Measurements from ENCODE around the gene HIRIP3. TPM values are rescaled to one million over a fixed set of nuclear protein-coding genes. Genes with fewer than 3 reads are reported as not detected.

Gene HIRIP3
- total RNA-seq, 4 donors from 2014 or later, result 11.9 to 15.3 (median 14.2) TPM

DNA sequence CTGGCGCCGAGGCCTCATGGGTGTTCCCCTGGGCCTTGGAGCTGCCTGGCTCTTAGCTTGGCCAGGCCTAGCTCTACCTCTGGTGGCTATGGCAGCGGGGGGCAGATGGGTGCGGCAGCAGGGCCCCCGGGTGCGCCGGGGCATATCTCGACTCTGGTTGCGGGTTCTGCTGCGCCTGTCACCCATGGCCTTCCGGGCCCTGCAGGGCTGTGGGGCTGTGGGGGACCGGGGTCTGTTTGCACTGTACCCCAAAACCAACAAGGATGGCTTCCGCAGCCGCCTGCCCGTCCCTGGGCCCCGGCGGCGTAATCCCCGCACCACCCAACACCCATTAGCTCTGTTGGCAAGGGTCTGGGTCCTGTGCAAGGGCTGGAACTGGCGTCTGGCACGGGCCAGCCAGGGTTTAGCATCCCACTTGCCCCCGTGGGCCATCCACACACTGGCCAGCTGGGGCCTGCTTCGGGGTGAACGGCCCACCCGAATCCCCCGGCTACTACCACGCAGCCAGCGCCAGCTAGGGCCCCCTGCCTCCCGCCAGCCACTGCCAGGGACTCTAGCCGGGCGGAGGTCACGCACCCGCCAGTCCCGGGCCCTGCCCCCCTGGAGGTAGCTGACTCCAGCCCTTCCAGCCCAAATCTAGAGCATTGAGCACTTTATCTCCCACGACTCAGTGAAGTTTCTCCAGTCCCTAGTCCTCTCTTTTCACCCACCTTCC lies 7.9 kb downstream of the HIRIP3 start:
- TF ChIP-seq, protein P1, sequence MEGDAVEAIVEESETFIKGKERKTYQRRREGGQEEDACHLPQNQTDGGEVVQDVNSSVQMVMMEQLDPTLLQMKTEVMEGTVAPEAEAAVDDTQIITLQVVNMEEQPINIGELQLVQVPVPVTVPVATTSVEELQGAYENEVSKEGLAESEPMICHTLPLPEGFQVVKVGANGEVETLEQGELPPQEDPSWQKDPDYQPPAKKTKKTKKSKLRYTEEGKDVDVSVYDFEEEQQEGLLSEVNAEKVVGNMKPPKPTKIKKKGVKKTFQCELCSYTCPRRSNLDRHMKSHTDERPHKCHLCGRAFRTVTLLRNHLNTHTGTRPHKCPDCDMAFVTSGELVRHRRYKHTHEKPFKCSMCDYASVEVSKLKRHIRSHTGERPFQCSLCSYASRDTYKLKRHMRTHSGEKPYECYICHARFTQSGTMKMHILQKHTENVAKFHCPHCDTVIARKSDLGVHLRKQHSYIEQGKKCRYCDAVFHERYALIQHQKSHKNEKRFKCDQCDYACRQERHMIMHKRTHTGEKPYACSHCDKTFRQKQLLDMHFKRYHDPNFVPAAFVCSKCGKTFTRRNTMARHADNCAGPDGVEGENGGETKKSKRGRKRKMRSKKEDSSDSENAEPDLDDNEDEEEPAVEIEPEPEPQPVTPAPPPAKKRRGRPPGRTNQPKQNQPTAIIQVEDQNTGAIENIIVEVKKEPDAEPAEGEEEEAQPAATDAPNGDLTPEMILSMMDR (IDR thresholded peaks at IDR 0.05; ENCODE audit: low read depth), result no peak

DNA sequence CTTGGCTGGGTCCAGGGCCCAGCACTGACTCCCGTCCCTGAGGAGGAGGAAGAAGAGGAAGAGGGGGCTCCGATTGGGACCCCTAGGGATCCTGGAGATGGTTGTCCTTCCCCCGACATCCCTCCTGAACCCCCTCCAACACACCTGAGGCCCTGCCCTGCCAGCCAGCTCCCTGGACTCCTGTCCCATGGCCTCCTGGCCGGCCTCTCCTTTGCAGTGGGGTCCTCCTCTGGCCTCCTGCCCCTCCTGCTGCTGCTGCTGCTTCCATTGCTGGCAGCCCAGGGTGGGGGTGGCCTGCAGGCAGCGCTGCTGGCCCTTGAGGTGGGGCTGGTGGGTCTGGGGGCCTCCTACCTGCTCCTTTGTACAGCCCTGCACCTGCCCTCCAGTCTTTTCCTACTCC lies 8.5 kb downstream of the HIRIP3 start:
- TF ChIP-seq, protein P1 (IDR thresholded peaks at IDR 0.05; ENCODE audit: low read depth), result no peak

DNA sequence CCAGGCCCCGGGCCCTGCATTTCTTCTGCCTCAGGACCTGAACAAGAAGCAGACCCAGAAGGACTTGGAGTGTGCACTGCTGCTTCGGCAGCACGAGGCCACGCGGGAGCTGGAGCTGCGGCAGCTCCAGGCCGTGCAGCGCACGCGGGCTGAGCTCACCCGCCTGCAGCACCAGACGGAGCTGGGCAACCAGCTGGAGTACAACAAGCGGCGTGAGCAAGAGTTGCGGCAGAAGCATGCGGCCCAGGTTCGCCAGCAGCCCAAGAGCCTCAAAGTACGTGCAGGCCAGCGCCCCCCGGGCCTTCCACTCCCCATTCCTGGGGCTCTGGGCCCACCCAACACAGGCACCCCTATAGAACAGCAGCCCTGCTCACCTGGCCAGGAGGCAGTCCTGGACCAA lies 9.2 kb downstream of the HIRIP3 start:
- TF ChIP-seq, protein P1 (IDR thresholded peaks at IDR 0.05; ENCODE audit: low read depth), result no peak

DNA sequence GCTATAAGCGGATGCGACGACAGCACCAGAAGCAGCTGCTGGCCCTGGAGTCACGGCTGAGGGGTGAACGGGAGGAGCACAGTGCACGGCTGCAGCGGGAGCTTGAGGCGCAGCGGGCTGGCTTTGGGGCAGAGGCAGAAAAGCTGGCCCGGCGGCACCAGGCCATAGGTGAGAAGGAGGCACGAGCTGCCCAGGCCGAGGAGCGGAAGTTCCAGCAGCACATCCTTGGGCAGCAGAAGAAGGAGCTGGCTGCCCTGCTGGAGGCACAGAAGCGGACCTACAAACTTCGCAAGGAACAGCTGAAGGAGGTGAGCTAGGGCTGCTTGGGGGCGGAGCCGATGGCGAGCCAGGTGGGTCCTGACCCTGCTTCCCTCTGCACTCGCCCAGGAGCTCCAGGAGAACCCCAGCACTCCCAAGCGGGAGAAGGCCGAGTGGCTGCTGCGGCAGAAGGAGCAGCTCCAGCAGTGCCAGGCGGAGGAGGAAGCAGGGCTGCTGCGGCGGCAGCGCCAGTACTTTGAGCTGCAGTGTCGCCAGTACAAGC lies 10.1 kb downstream of the HIRIP3 start:
- TF ChIP-seq, protein P1 (IDR thresholded peaks at IDR 0.05; ENCODE audit: low read depth), result no peak

DNA sequence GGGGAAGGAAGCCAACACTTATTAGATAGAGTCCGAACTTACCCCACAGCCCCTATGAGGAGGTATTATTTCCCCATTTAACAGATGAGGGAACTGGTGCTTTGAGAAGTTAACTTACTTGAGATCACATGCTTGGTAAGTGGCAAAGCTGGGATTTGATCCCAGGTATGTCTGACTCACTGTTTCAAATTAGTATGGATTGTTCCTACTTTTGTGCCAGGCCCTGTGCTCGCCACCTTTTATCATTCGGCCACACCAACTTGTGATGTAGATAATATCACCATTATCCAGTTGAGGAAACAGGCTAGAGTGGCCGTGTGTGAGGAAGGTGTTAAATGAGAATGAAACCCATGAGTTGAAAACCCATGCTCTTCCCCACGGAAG lies 10.7 kb downstream of the HIRIP3 start:
- TF ChIP-seq, protein P1 (IDR thresholded peaks at IDR 0.05; ENCODE audit: low read depth), result no peak

DNA sequence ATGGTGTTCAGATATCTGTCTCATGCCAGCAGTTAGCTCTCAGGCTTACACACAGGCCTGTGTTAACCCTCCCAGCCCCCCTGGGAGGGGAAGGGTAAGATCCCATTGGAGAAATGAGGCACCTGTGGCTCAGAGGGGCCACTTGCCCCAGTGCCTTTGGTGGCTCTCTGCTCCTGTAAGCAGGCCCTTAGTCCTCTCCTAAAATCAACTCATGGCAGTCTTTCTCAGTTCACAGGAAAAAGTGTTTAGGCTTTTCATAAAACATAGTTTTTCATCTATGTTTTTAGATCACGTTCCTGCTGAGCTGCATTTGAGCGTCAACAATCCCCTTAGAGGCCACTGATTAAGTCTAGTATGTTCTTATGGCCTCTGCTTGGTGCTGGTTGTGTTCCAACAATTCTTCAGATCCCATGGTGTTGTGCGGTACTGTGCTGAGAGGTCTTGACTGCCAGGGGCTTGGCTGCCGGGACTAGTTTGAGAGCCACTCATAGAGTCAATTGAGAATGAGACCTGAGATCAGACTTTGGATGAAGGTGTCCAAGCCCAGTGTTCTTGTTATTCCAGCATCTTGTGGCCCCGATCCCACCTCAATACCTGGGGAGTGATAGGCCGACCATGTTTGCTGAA lies 11.2 kb downstream of the HIRIP3 start:
- TF ChIP-seq, protein P1 (IDR thresholded peaks at IDR 0.05; ENCODE audit: low read depth), result no peak

DNA sequence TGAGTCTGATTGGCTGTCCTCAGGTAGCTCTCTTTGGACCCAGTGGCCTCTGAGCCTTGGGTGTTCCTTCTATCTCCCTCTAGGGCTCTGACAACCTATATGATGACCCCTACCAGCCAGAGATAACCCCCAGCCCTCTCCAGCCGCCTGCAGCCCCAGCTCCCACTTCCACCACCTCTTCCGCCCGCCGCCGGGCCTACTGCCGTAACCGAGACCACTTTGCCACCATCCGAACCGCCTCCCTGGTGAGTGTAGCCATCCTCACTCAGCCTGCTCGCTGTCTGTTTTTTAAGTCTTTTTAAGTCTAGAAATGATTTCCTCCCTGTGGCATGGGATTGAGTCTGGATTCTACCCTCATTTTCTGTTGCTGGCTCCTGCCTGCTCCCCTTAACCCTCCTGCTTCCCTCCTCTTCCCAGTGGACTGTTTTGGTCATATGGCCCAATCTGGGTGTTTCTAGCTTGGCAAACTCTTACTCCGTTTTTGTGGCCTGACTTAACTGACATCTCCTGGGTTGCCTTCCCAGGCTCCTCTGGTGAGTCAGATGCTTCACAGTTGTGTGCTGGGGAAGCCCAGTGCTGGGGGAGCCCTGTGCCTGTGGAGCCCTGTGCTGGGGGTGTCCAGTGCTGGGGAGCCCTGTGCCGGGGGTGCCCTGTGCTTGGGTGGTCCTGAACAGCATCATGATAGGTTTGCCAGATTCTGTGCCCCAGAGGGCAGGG lies 11.8 kb downstream of the HIRIP3 start:
- TF ChIP-seq, protein P1 (IDR thresholded peaks at IDR 0.05; ENCODE audit: low read depth), result no peak

All from subcutaneous adipose tissue (tissue), 4 donors.